HG02973 (cell line): ENCODE measurements around the gene ARSK.
"Not testable (repeated sequence)": the region's sequence is repeated elsewhere in the genome, so short reads cannot be mapped to it uniquely, and the experiment has no call there.

ENCODE experiments used
- ATAC-seq: cut with Tn5 transposase; IDR thresholded peaks from one replicate; pipeline ENCODE4 v1.9.1; 2021; ENCODE audit warnings: moderate library complexity; ENCODE audit not compliant: unreplicated experiment

ARSK gene

DNA sequence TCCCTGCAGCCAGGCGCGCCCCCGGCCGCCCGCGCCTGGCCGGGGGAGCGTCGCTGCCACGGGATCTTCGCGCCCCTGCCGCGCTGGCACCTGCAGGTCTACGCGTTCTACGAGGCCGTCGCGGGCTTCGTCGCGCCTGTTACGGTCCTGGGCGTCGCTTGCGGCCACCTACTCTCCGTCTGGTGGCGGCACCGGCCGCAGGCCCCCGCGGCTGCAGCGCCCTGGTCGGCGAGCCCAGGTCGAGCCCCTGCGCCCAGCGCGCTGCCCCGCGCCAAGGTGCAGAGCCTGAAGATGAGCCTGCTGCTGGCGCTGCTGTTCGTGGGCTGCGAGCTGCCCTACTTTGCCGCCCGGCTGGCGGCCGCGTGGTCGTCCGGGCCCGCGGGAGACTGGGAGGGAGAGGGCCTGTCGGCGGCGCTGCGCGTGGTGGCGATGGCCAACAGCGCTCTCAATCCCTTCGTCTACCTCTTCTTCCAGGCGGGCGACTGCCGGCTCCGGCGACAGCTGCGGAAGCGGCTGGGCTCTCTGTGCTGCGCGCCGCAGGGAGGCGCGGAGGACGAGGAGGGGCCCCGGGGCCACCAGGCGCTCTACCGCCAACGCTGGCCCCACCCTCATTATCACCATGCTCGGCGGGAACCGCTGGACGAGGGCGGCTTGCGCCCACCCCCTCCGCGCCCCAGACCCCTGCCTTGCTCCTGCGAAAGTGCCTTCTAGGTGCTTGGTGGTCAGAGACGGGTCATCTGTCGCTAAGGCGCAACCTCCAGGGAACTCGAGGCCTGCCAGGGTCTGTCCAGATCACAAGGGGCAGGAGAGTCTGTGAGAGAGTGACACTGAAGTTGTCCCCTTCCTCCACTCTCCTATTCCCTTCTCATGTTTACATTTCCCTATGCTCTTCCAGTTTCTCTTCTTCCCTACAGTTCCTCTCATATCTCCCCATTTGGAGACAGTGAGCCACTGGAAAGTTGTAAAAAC, 66.3 kb downstream of the ARSK start:
- ATAC-seq: peak; percentile 44

DNA sequence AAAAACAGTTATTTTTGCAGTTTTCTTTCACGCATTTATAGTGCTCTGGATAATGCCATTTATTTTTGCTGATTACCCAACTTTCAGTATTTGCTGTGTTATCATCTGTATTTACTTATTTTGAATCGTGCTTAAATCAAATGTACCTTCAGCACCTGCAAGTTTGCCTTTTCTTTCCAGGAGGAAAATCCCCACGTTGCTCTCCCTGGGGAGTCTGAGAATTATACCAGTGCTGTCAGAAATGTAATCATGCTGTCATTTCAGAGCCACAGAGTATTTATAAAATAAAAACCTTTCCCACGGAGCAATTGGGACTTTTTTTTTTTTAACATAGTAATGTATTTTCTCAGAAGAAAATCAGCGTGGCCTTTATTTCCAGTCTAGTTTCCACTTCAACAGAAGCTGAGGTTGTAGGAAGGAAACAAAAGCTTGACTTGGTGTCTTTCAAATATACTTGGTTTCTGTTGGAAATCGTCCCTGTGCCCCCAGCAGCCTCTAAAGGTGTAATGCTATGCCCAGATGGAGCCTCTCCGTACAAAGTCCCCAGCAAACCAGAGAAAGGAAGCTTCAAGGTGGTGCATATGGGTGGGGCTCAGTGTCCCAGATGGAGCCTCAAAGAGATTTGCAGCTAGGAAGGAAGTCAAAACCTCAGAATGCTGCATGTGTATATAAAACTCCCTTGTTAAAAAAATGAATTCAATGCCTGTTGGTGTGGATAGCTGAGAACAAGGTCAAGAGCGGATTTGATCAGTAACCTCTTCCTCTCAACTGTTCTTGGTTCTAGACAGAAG, 67.1 kb downstream of the ARSK start:
- no peak for ATAC-seq

DNA sequence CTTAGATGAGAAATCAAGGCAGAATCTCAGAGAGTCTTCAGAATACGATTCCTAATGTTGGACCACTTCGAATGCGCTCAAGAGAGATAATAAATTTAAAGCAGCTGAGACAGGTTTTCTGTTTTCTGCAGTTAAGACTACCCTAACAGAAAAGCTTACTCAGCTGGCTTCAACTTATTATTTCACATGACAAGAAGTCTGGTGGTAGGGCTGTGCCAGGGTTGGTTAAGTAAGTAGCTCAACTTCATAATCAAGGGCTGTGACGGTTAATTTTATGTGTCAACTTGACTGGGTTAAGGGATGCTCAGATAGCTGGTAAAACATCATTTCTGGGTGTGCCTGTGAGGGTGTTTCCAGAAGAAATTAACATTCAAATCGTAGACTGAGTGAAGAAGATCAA, 68.8 kb downstream of the ARSK start:
- ATAC-seq: no peak

DNA sequence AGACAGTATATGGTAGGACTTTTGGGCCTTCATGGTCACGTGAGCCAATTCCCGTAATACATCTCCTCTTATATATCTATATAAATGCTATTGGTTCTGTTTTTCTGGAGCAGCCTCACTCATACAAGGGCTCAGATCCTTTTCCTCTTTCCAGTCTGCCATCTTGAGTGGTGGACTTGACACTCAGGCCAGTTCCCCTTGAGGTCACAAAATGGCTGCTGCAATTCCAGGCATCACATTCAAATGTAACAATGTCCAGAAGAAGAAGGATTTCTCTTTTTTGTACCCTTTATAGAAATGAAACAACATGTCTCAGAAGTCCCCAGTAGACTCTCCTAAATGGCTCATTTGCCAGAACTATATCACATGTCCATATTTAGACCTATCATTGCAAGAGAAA, 69.5 kb downstream of the ARSK start:
- no peak for ATAC-seq

DNA sequence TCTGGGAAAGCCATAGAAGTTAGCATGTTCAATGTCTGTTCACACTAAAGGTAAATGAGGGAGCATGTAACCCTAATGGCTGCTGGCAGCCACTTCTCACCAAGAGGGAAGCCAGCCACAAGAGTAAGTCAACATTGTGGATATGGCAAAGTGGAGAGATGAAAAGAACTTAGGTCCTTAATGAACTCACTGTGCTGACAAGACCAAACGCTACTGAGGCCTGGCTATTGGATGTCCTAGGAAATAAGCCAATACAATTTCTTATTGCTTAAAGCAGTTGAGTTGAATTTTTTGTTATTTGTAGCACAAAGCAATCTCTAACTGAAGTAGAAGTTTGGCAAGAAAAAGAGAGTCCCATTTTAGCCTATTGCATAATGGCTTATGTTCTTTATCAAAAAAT, 71.8 kb downstream of the ARSK start:
- ATAC-seq: no peak

DNA sequence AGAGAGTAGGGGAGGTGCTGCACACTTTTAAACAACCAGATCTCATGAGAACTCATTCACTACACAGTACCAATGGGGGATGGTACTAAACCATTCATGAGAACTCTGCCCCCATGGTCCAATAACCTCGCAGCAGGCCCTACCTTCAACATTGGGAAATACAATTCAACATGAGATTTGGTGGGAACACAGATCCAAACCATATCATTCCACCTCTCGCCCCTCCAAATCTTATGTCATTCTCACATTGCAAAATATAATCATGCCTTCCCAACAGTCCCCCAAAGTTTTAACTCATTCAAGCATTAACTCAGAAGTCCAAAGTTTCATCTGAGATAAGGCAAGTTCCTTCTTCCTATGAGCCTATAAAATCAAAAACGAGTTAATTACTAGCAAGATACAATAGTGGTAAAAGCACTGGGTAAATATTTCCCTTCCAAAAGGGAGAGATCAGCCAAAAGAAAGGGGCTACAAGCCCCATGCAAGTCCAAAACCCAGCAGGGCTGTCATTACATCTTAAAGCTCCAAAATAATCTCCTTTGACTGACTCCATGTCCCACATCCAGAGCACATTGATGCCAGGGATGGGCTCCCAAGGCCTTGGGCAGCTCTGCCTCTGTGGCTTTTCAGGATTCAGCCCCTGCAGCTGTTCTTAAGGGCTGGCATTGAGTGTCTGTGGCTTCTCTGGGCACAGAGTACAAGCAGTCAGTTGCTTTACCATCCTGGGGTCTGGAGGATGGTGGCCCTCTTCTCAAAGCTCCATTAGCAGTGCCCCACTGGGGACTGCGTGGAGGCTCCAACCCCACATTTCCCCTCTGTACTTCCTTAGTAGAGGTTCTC, 73.3 kb downstream of the ARSK start:
- no peak for ATAC-seq

DNA sequence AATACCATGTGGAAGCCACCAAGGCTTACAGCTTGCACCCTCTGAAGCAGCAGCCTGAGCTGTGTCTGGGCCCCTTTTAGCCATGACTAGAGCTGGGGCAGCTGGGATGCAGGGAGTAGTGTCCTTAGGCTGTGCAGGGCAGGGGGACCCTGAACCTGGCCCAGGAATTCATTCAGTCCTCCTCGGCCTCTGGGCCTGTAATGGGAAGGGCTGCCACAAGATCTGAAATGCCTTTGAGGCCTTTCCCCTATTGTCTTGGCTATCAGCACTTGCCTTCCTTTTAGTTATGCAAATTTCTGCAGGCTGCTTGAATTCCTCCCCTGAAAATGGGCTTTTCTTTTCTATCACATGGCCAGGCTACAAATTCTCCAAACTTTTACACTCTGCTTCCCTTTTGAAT, 74.0 kb downstream of the ARSK start:
- ATAC-seq: no peak

DNA sequence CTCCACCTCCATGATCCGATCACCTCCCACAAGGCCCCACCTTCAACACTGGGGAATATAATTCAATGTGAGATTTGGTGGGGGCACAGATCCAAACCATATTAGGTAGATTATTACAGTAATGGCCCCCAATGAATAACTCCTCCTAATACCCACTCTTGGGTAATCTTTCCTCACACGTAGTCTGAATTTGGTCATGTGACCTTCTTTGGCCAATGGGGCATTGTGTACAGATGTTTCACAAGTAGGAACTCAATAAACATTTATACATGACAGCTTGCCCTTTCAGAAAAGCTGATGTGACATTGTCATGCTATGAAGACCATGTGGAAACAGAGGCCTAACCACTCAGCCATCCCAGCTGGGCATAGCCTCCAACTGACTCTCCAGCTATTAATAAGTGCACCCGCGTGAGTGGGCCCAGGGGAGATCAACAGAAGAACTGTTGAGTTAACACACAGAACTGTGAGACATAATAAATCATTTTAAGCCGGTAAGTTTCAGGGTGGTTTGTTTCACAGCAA, 75.6 kb downstream of the ARSK start:
- no peak for ATAC-seq

DNA sequence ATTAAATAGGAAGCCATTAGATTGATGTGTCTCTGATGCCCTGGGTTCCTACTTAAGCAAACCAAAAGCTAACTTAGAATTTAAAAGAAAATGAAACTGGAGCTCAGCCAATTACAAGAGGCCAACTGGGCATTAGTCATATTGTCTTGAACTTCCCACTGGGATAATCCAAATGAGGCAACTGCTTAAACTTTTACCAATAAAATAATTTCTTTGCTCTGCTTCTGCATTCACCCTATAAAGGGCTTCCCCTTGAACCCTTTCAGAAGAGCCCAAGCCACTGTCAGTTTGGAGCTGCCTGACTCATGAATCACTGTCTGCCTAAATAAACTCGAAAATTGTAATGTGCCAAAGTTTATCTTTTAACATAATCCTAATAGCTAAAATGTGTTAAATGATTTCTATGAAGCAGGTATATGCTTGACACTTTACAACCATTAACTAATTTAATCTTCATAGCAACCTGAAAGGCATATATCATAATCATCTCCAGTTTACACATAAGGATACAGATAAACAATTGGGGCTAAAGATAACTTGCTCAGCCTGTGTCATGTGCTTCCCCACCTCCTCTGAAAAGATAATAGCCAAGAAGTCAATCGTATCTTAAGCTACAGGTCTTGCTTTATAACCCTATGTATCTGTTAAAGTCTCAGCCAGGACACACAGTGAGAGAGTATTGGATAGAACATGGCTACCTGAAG, 76.5 kb downstream of the ARSK start:
- ATAC-seq: peak; percentile 13

DNA sequence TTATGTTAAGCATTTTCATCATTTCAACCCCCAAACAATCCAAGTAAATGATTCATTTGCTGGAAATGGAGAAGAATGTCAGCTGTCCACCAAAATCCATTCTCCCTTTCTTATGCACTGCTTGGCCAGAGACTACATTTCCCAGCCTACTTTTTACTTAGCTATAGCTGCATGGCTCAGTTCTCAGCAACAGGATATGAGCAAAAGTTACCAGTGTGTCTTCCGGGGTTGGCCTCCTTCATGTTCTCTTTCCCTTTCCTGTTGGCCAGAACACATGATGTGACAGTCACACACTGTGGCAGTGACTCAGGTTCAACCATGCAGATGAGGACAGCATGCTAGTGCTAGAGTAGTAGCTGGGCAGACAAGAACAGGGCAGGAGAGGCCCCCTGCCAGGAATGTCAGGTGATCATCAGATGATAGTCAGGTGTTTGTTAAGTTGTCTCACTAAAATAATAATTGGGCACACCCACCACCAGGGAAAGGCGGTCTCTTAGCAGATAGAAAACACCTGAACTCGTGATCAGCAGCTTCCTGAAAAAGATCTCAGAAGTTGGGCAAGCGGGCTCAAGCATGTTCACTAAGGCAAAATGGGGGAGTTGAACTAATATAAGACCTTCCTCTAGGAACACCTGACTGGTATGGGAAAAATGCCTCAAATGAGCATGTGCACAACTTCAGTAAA, 77.2 kb downstream of the ARSK start:
- peak; percentile 93 for ATAC-seq

DNA sequence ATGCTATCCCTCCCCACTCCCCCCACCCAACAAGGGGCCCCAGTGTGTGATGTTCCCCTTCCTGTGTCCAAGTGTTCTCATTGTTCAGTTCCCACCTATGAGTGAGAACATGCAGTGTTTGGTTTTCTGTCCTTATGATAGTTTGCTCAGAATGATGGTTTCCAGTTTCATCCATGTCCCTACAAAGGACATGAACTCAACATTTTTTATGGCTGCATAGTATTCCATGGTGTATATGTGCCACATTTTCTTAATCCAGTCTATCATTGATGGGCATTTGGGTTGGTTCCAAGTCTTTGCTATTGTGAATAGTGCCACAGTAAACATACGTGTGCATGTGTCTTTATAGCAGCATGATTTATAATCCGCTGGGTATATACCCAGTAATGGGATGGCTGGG, 78.0 kb downstream of the ARSK start:
- not testable (repeated sequence) for ATAC-seq

DNA sequence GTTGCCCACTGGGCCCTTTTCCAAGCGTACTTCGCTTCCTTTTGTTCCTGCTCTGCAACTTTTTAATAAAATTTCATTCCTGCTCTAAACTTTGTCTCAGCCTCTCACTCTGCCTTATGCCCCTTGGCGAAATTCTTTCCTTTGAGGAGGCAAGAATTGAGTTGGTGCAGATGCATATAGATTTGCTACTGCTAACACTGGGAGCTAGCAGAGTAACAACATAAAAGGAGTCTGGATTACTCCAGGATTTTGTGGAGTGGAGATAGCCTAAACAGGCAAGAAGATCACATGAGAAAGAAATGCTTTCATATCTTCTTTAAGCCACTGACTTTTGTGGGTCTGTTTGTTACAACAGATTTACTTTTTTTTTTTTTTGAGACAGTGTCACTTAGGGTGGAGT, 78.8 kb downstream of the ARSK start:
- ATAC-seq: no peak

DNA sequence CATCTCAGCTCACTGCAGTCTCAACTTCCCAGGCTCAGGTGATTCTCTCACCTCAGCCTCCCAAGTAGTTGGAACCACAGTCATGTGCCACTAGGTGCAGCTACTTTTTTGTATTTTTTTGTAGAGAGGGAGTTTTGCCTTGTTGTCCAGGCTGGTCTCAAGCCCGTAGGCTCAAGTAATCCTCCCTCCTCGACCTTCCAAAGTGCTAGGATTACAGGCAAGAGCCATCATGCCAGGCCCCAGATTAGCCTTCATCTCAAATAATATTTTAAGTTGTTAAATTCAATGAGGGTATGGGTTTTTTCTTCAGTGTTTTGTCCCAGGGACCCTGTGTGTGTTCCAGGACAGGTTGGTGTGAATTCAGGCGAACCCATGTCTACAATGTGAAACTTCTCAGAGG, 79.2 kb downstream of the ARSK start:
- no peak for ATAC-seq

DNA sequence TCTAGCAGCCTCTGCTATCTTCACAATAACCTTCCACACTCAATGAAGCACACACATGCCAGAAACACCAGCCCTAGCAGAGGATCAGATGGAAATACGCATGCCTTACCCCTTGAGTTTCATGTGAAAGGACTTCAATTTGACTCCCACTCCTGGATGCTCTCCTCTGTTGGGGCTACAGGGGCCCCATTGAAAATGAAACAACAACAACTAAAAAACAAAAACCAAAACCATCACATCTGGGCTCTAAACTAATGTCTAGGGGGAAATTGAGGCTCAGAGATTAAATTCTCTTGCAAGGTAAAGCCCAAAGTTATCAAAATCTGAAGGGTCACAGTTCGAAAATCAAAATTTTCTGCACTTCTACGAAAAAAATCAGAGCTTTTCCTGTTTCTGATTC, 83.7 kb downstream of the ARSK start:
- ATAC-seq: no peak

DNA sequence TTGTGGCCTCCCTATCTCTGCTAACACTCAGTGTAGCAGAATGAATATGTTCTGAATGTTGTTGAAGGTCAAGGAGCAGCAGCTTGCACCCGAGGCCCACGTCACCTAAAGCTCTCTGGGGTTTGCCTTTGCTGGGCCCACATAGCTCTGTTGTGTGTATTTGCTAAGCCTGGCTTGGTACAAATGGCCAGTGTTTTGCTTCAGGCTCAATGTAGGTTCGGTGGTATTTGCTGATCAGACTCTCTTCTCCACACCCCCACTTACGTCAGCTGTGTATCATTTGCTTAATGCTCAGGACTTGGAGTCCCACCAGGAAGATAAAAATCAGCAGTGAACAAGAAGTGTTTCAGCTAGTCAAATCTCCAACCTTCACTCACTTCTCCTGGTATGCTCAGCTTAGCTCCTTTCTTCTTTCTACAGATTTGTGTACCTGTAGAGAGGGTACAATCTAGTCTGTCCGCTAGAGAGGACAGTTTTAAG, 86.9 kb downstream of the ARSK start:
- no peak for ATAC-seq

DNA sequence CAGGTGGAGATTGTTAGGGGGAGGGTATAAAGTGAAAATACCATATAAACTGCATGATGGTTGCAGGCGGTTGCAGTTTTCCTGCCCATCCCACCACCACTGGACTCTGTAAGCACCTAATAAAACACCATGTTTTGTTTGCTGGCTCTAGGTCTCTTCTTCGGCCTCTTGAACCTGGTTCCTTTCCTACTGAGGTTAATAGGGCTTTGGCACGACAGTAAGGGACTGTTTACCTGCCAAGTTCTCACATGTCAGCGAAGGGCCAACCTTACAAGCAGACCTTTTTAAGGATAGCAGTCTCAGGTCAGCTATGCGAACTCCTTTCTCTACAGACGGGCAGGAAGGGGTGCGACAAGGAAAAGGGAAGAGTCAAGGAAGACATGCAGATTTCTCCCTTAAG, 88.3 kb downstream of the ARSK start:
- ATAC-seq: no peak

DNA sequence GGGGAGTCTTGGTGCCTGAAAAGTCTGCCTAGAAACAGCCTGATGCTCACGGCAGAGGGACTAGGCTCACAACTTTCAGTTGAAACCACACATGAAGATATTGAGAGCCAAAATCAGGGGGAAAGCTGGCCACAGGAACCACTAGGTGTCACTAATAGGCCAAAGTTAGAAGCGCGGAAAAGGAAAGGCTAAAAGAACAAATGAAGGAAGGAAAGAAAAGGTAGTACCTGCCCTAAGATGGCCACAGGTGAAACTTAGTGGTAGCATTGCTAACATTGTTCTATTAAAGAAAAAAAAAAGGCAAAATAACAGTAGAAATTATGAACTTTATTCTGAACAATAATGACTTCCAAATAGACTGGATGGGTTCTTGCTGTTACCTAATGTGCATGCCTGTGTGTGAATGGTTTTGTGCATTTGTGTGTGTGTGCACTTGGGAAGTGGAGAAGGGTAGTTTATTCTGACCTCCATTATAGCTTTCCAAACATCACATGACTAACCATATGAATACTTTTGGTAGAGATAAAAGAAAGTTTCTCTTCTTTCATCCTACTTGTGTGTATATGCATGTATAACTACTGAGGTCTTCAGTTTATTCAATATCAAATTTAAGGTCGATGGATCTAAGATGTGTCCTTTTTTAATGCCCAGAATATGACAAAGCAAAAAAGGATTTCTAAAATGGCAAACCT, 89.6 kb downstream of the ARSK start:
- ATAC-seq: peak; percentile 37

DNA sequence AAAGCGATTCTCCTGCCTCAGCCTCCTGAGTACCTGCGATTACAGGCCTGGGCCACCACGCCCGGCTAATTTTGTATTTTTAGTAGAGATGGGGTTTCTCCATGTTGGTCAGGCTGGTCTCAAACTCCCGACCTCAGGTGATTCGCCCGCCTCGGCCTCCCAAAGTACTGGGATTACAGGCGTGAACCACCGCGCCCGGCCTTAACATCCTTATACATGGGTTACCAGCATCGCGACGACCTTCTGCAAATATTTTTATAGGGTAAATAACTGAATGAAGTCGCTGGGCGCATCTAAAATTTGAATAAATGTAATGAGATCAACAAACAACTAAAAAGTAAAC, 91.3 kb downstream of the ARSK start:
- ATAC-seq: not testable (repeated sequence)
